Raji (cell line): ENCODE results near the gene IGSF23.

Source experiments
- POLR2A ChIP-seq: IDR thresholded peaks from 2 replicates; pipeline ENCODE4 v1.6.1; 2011; ENCODE audit warnings: low read depth, low read length, control low read depth; ENCODE audit not compliant: insufficient read depth

Gene IGSF23

GRCh38 chr19:44579663-44580365 is 33.5 kb upstream of the IGSF23 start:
- no peak for TF ChIP-seq POLR2A

GRCh38 chr19:44580366-44580895 is 32.9 kb upstream of the IGSF23 start:
- TF ChIP-seq POLR2A = no peak

GRCh38 chr19:44581288-44581687 is 32.1 kb upstream of the IGSF23 start:
- TF ChIP-seq POLR2A = no peak

GRCh38 chr19:44582581-44583265 is 30.6 kb upstream of the IGSF23 start:
- no peak for TF ChIP-seq POLR2A

GRCh38 chr19:44585371-44586133 is 27.8 kb upstream of the IGSF23 start:
- TF ChIP-seq POLR2A = no peak

- no peak for TF ChIP-seq POLR2A
Observed at GRCh38 chr19:44587963-44588770, 25.2 kb upstream of the IGSF23 start.

- TF ChIP-seq POLR2A = no peak
Observed at GRCh38 chr19:44588771-44589112, 24.6 kb upstream of the IGSF23 start.

- no peak for TF ChIP-seq POLR2A
Observed at GRCh38 chr19:44590245-44591059, 22.9 kb upstream of the IGSF23 start.

GRCh38 chr19:44592451-44592890 is 20.9 kb upstream of the IGSF23 start:
- TF ChIP-seq POLR2A = no peak

GRCh38 chr19:44593294-44593693 is 20.1 kb upstream of the IGSF23 start:
- TF ChIP-seq POLR2A = no peak

- no peak for TF ChIP-seq POLR2A
Observed at GRCh38 chr19:44596428-44597130, 16.8 kb upstream of the IGSF23 start.

GRCh38 chr19:44597131-44597491 is 16.3 kb upstream of the IGSF23 start:
- TF ChIP-seq POLR2A = no peak

- no peak for TF ChIP-seq POLR2A
Observed at GRCh38 chr19:44598355-44598754, 15.0 kb upstream of the IGSF23 start.
